IMR-90 (cell line): ENCODE data around the gene ZBTB24. TPM values are rescaled to one million over a fixed set of nuclear protein-coding genes. Genes with fewer than 3 reads are reported as not detected.

Experiments
- ATAC-seq: fragments of 200-7000 bp; cut with Tn5 transposase; 2 replicates; pipeline ENCODE4 v1.9.1; 2020; ENCODE audit warnings: low read depth, mild to moderate bottlenecking, moderate library complexity
- BruUV-seq: library from RNA; stranded (reverse); fragments of 400-500 nt; replicated peaks from 2 replicates; lab custom pipeline; 2021; lab: Mats Ljungman, UMichigan
- CTCF ChIA-PET: fragments of 300-600 bp; formaldehyde crosslinking; extraction: SDS; loops from one replicate; lab custom pipeline; 2021; ENCODE audit warnings: antibody characterized with exemption; lab: Yijun Ruan, JAX
- POLR2A ChIA-PET: fragments of 300-600 bp; sonication (Branson Sonifier 250); formaldehyde crosslinking; loops from one replicate; lab custom pipeline; 2022; ENCODE audit warnings: antibody characterized with exemption; ENCODE audit not compliant: unreplicated experiment; lab: Charles Lee
- DNase-seq: peaks from one replicate; pipeline ENCODE4 v3.0.0; 2013
- H2AFZ ChIP-seq: replicated peaks from 2 replicates; pipeline ENCODE3; 2013; ENCODE audit warnings: low read length, mild to moderate bottlenecking; ENCODE audit not compliant: poor library complexity
- H2AK5ac ChIP-seq: 2 replicates; pipeline ENCODE4 v1.6.1; 2013; ENCODE audit warnings: low read depth, low read length, inconsistent platforms
- H2AK9ac ChIP-seq: replicated peaks from 2 replicates; pipeline ENCODE3; 2013; ENCODE audit warnings: mild to moderate bottlenecking, low read depth, low read length, moderate library complexity; ENCODE audit not compliant: poor library complexity
- H2BK120ac ChIP-seq: 2 replicates; pipeline ENCODE4 v1.6.1; 2013; ENCODE audit warnings: low read depth, low read length, inconsistent platforms
- H2BK15ac ChIP-seq: 3 replicates; pipeline ENCODE4 v1.6.1; 2013; ENCODE audit warnings: low read depth, low read length, inconsistent platforms
- H2BK20ac ChIP-seq: 2 replicates; pipeline ENCODE4 v1.6.1; 2013; ENCODE audit warnings: low read depth, mild to moderate bottlenecking, inconsistent platforms, low read length, moderate library complexity
- H2BK5ac ChIP-seq: 2 replicates; pipeline ENCODE4 v1.6.1; 2013; ENCODE audit warnings: mild to moderate bottlenecking, low read depth, low read length, inconsistent platforms; ENCODE audit not compliant: poor library complexity, severe bottlenecking
- H3K14ac ChIP-seq: replicated peaks from 2 replicates; pipeline ENCODE4 v1.6.1; 2013; ENCODE audit warnings: low read depth, low read length, inconsistent platforms
- H3K18ac ChIP-seq: 2 replicates; pipeline ENCODE4 v1.6.1; 2013; ENCODE audit warnings: low read depth, low read length, control low read depth
- H3K23ac ChIP-seq: 2 replicates; pipeline ENCODE4 v1.6.1; 2013; ENCODE audit warnings: low read depth, low read length, inconsistent platforms
- H3K27ac ChIP-seq: 2 replicates; pipeline ENCODE4 v1.5.1; 2013; ENCODE audit warnings: mild to moderate bottlenecking, control low read depth, low read length; ENCODE audit not compliant: insufficient read depth
- H3K27me3 ChIP-seq: 2 replicates; pipeline ENCODE4 v1.6.1; 2013; ENCODE audit warnings: low read length; ENCODE audit not compliant: control insufficient read depth, insufficient read depth
- H3K36me3 ChIP-seq: 2 replicates; pipeline ENCODE4 v1.6.1; 2013; ENCODE audit warnings: low read length, mixed read lengths; ENCODE audit not compliant: control insufficient read depth, insufficient read depth
- H3K4ac ChIP-seq: 2 replicates; pipeline ENCODE4 v1.6.1; 2013; ENCODE audit warnings: low read depth, low read length, inconsistent platforms
- H3K4me1 ChIP-seq: 2 replicates; pipeline ENCODE4 v1.6.1; 2013; ENCODE audit warnings: low read length, mixed read lengths; ENCODE audit not compliant: control insufficient read depth, insufficient read depth
- H3K4me2 ChIP-seq: 2 replicates; pipeline ENCODE4 v1.6.1; 2013; ENCODE audit warnings: low read depth, mild to moderate bottlenecking, control low read depth, low read length, moderate library complexity
- H3K4me3 ChIP-seq: 2 replicates; pipeline ENCODE4 v1.5.1; 2013; ENCODE audit warnings: low read depth, mild to moderate bottlenecking, control low read depth, low read length, moderate library complexity; ENCODE audit not compliant: insufficient read depth
- H3K56ac ChIP-seq: 2 replicates; pipeline ENCODE4 v1.6.1; 2013; ENCODE audit warnings: low read length, inconsistent platforms; ENCODE audit not compliant: insufficient read depth; ENCODE audit errors: extremely low read depth
- H3K79me1 ChIP-seq, 2 experiments: 2 replicates each; pipeline ENCODE4 v1.6.1; 2013; ENCODE audit warnings: low read length in 2 of 2, inconsistent platforms in 1 of 2, low read depth in 1 of 2
- H3K9ac ChIP-seq: 2 replicates; pipeline ENCODE4 v1.6.1; 2013; ENCODE audit warnings: low read depth, low read length, control low read depth
- H3K9me1 ChIP-seq: 2 replicates; pipeline ENCODE4 v1.6.1; 2013; ENCODE audit warnings: low read length, inconsistent platforms; ENCODE audit not compliant: insufficient read depth
- H3K9me3 ChIP-seq: 2 replicates; pipeline ENCODE4 v1.6.1; 2013; ENCODE audit warnings: low read length; ENCODE audit not compliant: control insufficient read depth, insufficient read depth
- H4K20me1 ChIP-seq: 2 replicates; pipeline ENCODE4 v1.6.1; 2013; ENCODE audit warnings: low read length, inconsistent platforms; ENCODE audit not compliant: insufficient read depth
- H4K5ac ChIP-seq: 2 replicates; pipeline ENCODE4 v1.6.1; 2013; ENCODE audit warnings: mild to moderate bottlenecking, low read depth, low read length, control low read depth
- H4K8ac ChIP-seq, 2 experiments: 2 replicates each; pipeline ENCODE4 v1.6.1; 2013; ENCODE audit warnings: low read depth in 2 of 2, low read length in 2 of 2, control low read depth in 1 of 2, inconsistent platforms in 1 of 2
- H4K91ac ChIP-seq: 2 replicates; pipeline ENCODE4 v1.6.1; 2013; ENCODE audit warnings: low read depth, low read length, inconsistent platforms; ENCODE audit not compliant: insufficient read depth
- BHLHE40 ChIP-seq: fragments of 150-350 bp; IDR thresholded peaks from 2 replicates; pipeline ENCODE4 v1.6.1; 2016; ENCODE audit warnings: mild to moderate bottlenecking, low read depth, low read length
- CEBPB ChIP-seq: IDR thresholded peaks from 2 replicates; pipeline ENCODE4 v1.6.1; 2012; ENCODE audit warnings: low read depth, low read length, improper control_type of control experiment
- CHD1 ChIP-seq: IDR thresholded peaks from 2 replicates; pipeline ENCODE4 v1.6.1; 2012; ENCODE audit warnings: low read depth, low read length, improper control_type of control experiment
- MAFK ChIP-seq: IDR thresholded peaks from 2 replicates; pipeline ENCODE4 v1.6.1; 2012; ENCODE audit warnings: low read depth, low read length, improper control_type of control experiment
- MAZ ChIP-seq: IDR thresholded peaks from 2 replicates; pipeline ENCODE4 v1.6.1; 2012; ENCODE audit warnings: low read depth, mild to moderate bottlenecking, low read length, improper control_type of control experiment, moderate library complexity, borderline replicate concordance
- MXI1 ChIP-seq: IDR thresholded peaks from 2 replicates; pipeline ENCODE4 v1.6.1; 2012; ENCODE audit warnings: low read depth, mild to moderate bottlenecking, low read length, moderate library complexity, borderline replicate concordance
- NFE2L2 ChIP-seq: fragments of 150-350 bp; IDR thresholded peaks from 2 replicates; pipeline ENCODE4 v1.6.1; 2016; ENCODE audit warnings: low read depth, mild to moderate bottlenecking, low read length
- POLR2A ChIP-seq: IDR thresholded peaks from 2 replicates; pipeline ENCODE4 v1.6.1; 2012; ENCODE audit warnings: mild to moderate bottlenecking, low read depth, low read length
- RAD21 ChIP-seq: IDR thresholded peaks from 2 replicates; pipeline ENCODE4 v1.6.1; 2012; ENCODE audit warnings: low read length, improper control_type of control experiment
- RCOR1 ChIP-seq: IDR thresholded peaks from 2 replicates; pipeline ENCODE4 v1.6.1; 2012; ENCODE audit warnings: mild to moderate bottlenecking, low read length, improper control_type of control experiment; ENCODE audit not compliant: insufficient replicate concordance
- RFX5 ChIP-seq: IDR thresholded peaks from 2 replicates; pipeline ENCODE4 v1.8.0; 2012; ENCODE audit warnings: low read depth, mild to moderate bottlenecking, low read length, moderate library complexity
- SMC3 ChIP-seq: fragments of 150-350 bp; IDR thresholded peaks from 2 replicates; pipeline ENCODE4 v1.6.1; 2016; ENCODE audit warnings: low read depth, mild to moderate bottlenecking, antibody characterized with exemption, low read length, moderate library complexity
- WGBS, 2 experiments: methylation state at CpG; one replicate each; pipeline versions ENCODE4 v1.1.5 to v1.1.7; 2013; ENCODE audit warnings: missing lambda C conversion rate in 2 of 2; ENCODE audit not compliant: insufficient read length in 1 of 2; ENCODE audit errors: extremely low coverage in 2 of 2; 5-methylcytosine and 5-hydroxymethylcytosine counted together
- dilution Hi-C: fragments of 300-500 bp; cut with HindIII; formaldehyde crosslinking; loops from one replicate; pipeline ENCODE4 v1.14.3; 2018; ENCODE audit warnings: low sequenced_read_pairs; ENCODE audit not compliant: unreplicated experiment
- in situ Hi-C: fragments of 300-500 bp; cut with MboI; formaldehyde crosslinking; loops from 3 replicates; pipeline ENCODE4 v1.14.3; 2019; ENCODE audit warnings: low sequenced_read_pairs, inconsistent platforms, mixed read lengths
- intact Hi-C: fragments of 100-400 bp; cut with micrococcal nuclease; formaldehyde crosslinking; loops from 2 replicates; pipeline ENCODE4 v1.10.0; 2022
- polyA plus RNA-seq, 3 experiments: library from polyadenylated mRNA; depleted of rRNA; stranded (reverse); fragments of >200 nt; gene quantifications; 2 replicates each; pipeline ENCODE4 v1.2.3, GENCODE V29; 2012; ENCODE audit warnings: low replicate concordance in 1 of 3
- total RNA-seq: library from RNA; depleted of rRNA; stranded (reverse); fragments of >200 nt; gene quantifications from 2 replicates; pipeline ENCODE4 v1.2.3, GENCODE V29; 2012
- TF ChIP-seq, protein P1 (sequence below): conservative IDR thresholded peaks from 2 replicates; pipeline ENCODE4 v1.5.1; 2012; ENCODE audit warnings: mild to moderate bottlenecking, low read depth, low read length, improper control_type of control experiment
- TF ChIP-seq, protein P2 (sequence below): fragments of 150-350 bp; IDR thresholded peaks from 2 replicates; pipeline ENCODE4 v1.6.1; 2016; ENCODE audit warnings: low read depth, mild to moderate bottlenecking, low read length, moderate library complexity, borderline replicate concordance

Gene ZBTB24
- total and polyA plus RNA-seq, 2 of the 4 experiments (the other 2 are of a cell fraction), result 2.3 to 7.9 TPM

DNA sequence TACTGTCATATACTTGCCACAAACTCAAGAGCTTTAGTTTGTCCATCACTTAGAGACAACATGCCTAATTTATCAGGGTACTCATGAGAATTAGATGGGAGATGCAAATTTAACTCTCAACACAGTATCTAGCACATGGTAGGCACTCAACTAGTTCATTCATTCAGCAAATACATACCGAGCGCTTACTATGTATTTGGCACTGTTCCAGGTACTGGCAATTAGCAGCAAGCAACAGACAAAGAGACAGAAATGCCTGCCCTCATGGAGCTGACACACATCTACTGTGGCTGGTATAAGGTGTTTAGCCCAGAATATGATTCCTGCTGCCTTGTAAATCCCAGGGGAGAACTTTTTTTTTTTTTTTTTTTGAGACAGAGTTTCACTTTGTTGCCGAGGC lies 32.2 kb downstream of the ZBTB24 start:
- intact Hi-C loops (no loop called here), in situ Hi-C loops (no loop called here), dilution Hi-C loops (no loop called here)
- Histone ChIP-seq H2BK15ac (no peak overlapping the region), H3K4me1 (peaks cover 4% of the 10 kb centered on the region; the same call in 1 of the 2 replicates), H2BK120ac (no peak overlapping the region), H3K27me3 (no peaks in the 10 kb centered on the region), H4K5ac (no peak overlapping the region), H3K27ac (no peak overlapping the region), H3K23ac (no peak overlapping the region), H3K9me1 (peaks cover 19% of the 10 kb centered on the region), H3K4me2 (no peak overlapping the region), H3K18ac (no peak overlapping the region), H4K20me1 (peaks cover 7% of the 10 kb centered on the region; the same call in 1 of the 2 replicates), H2AK9ac (no peak overlapping the region), H3K9me3 (no peaks in the 10 kb centered on the region), H3K9ac (no peak overlapping the region), H3K14ac (no peak overlapping the region), H2AK5ac (no peak overlapping the region), H4K91ac (no peak overlapping the region), H2AFZ (no peak overlapping the region), H3K4me3 (no peak overlapping the region), H4K8ac (no peak overlapping the region), H3K36me3 (peaks cover 53% of the 10 kb centered on the region), H3K4ac (no peak overlapping the region), H3K56ac (no peak overlapping the region), H2BK5ac (no peak overlapping the region), H2BK20ac (no peak overlapping the region), H3K79me1 (peaks cover 17 to 49% of the 10 kb centered on the region in 2 experiments)
- ATAC-seq, result no peak
- no CpG with 5 or more reads among the region's 3 CpGs for WGBS, 2 experiments
- ChIA-PET POLR2A (no interaction called here), CTCF (no interaction called here)
- DNase-seq, result no peak
- no peak for TF ChIP-seq RFX5
- no peak for TF ChIP-seq CHD1
- TF ChIP-seq SMC3, result no peak
- TF ChIP-seq NFE2L2, result no peak
- TF ChIP-seq RAD21, result no peak
- TF ChIP-seq RCOR1, result no peak
- no peak for TF ChIP-seq MXI1
- TF ChIP-seq MAFK, result no peak
- TF ChIP-seq CEBPB, result no peak
- TF ChIP-seq MAZ, result no peak
- TF ChIP-seq, protein P1, sequence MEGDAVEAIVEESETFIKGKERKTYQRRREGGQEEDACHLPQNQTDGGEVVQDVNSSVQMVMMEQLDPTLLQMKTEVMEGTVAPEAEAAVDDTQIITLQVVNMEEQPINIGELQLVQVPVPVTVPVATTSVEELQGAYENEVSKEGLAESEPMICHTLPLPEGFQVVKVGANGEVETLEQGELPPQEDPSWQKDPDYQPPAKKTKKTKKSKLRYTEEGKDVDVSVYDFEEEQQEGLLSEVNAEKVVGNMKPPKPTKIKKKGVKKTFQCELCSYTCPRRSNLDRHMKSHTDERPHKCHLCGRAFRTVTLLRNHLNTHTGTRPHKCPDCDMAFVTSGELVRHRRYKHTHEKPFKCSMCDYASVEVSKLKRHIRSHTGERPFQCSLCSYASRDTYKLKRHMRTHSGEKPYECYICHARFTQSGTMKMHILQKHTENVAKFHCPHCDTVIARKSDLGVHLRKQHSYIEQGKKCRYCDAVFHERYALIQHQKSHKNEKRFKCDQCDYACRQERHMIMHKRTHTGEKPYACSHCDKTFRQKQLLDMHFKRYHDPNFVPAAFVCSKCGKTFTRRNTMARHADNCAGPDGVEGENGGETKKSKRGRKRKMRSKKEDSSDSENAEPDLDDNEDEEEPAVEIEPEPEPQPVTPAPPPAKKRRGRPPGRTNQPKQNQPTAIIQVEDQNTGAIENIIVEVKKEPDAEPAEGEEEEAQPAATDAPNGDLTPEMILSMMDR, result no peak
- no peak for TF ChIP-seq BHLHE40
- TF ChIP-seq, protein P2, sequence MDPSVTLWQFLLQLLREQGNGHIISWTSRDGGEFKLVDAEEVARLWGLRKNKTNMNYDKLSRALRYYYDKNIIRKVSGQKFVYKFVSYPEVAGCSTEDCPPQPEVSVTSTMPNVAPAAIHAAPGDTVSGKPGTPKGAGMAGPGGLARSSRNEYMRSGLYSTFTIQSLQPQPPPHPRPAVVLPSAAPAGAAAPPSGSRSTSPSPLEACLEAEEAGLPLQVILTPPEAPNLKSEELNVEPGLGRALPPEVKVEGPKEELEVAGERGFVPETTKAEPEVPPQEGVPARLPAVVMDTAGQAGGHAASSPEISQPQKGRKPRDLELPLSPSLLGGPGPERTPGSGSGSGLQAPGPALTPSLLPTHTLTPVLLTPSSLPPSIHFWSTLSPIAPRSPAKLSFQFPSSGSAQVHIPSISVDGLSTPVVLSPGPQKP, result no peak
- TF ChIP-seq POLR2A, result no peak
- BruUV-seq, result no TSS peak
